Neural cell (in vitro differentiated cells): ENCODE data around the gene EIF4H. TPM values are rescaled to one million over a fixed set of nuclear protein-coding genes. Genes with fewer than 3 reads are reported as not detected.

ENCODE experiments used
- H2AFZ ChIP-seq: fragments of 200-600, 300-800 bp; sonication (generic), shearing (Covaris generic); 2 replicates; pipeline ENCODE4 v1.6.0; 2014; ENCODE audit warnings: low read depth, mild to moderate bottlenecking, antibody characterized with exemption, low read length, moderate library complexity
- H3F3A ChIP-seq: fragments of 200-600 bp; shearing (Covaris generic); 2 replicates; pipeline ENCODE4 v1.6.1; 2016; ENCODE audit warnings: mild to moderate bottlenecking, moderate library complexity, mixed read lengths, antibody characterized with exemption, low read length; ENCODE audit not compliant: insufficient read depth, poor library complexity, severe bottlenecking
- H3K27ac ChIP-seq: fragments of 200-600, 300-800 bp; sonication (generic), shearing (Covaris generic); 2 replicates; pipeline ENCODE4 v1.5.1; 2014; ENCODE audit warnings: mild to moderate bottlenecking, low read length, moderate library complexity
- H3K27me3 ChIP-seq: fragments of 300-800, 200-600 bp; sonication (generic), shearing (Covaris generic); 2 replicates; pipeline ENCODE4 v1.6.0; 2014; ENCODE audit warnings: mild to moderate bottlenecking, low read depth, low read length, moderate library complexity; ENCODE audit not compliant: insufficient read depth
- H3K36me3 ChIP-seq: fragments of 300-800, 200-600 bp; sonication (generic), shearing (Covaris generic); 2 replicates; pipeline ENCODE4 v1.5.1; 2014; ENCODE audit warnings: mild to moderate bottlenecking, antibody characterized with exemption, low read length, moderate library complexity; ENCODE audit not compliant: insufficient read depth
- H3K4me2 ChIP-seq: fragments of 300-800, 200-600 bp; sonication (generic), shearing (Covaris generic); 2 replicates; pipeline ENCODE4 v1.6.0; 2014; ENCODE audit warnings: mild to moderate bottlenecking, low read length
- H3K4me3 ChIP-seq: fragments of 300-800, 200-600 bp; sonication (generic), shearing (Covaris generic); 2 replicates; pipeline ENCODE4 v1.5.1; 2014; ENCODE audit warnings: mild to moderate bottlenecking, low read length, moderate library complexity
- H3K79me2 ChIP-seq: fragments of 200-600 bp; shearing (Covaris generic); replicated peaks from 2 replicates; pipeline ENCODE4 v1.6.0; 2014; ENCODE audit warnings: mild to moderate bottlenecking, low read length, moderate library complexity; ENCODE audit not compliant: insufficient read depth
- H3K9ac ChIP-seq: fragments of 300-800, 200-600 bp; sonication (generic), shearing (Covaris generic); 2 replicates; pipeline ENCODE4 v1.6.1; 2016; ENCODE audit warnings: mild to moderate bottlenecking, low read length, mixed read lengths
- H3K9me2 ChIP-seq: fragments of 200-600 bp; shearing (Covaris generic); 2 replicates; pipeline ENCODE4 v1.6.1; 2016; ENCODE audit warnings: mild to moderate bottlenecking, low read length, mixed read lengths; ENCODE audit not compliant: insufficient read depth
- H3K9me3 ChIP-seq: fragments of 200-600, 300-800 bp; sonication (generic), shearing (Covaris generic); 2 replicates; pipeline ENCODE4 v1.6.1; 2016; ENCODE audit warnings: mild to moderate bottlenecking, mixed run types, low read length, moderate library complexity, mixed read lengths
- H4K20me1 ChIP-seq: fragments of 200-600 bp; shearing (Covaris generic); 2 replicates; pipeline ENCODE4 v1.6.1; 2016; ENCODE audit warnings: mild to moderate bottlenecking, mixed run types; ENCODE audit not compliant: insufficient read depth
- CTCF ChIP-seq: fragments of 450-650 bp; IDR thresholded peaks from 2 replicates; pipeline ENCODE4 v1.5.1; 2014; ENCODE audit warnings: antibody characterized with exemption, mild to moderate bottlenecking, moderate library complexity; ENCODE audit not compliant: poor library complexity, severe bottlenecking
- EP300 ChIP-seq: fragments of 450-650 bp; conservative IDR thresholded peaks from 2 replicates; pipeline ENCODE4 v1.6.1; 2014; ENCODE audit warnings: antibody characterized with exemption, mild to moderate bottlenecking, moderate library complexity; ENCODE audit not compliant: poor library complexity, severe bottlenecking
- EZH2 ChIP-seq: fragments of 200-600, 300-800 bp; shearing (Covaris generic), sonication (generic); IDR thresholded peaks from 2 replicates; pipeline ENCODE4 v1.6.1; 2014; ENCODE audit warnings: antibody characterized with exemption, low read length, borderline replicate concordance, mild to moderate bottlenecking; ENCODE audit not compliant: insufficient read depth, poor library complexity, severe bottlenecking
- MXI1 ChIP-seq: fragments of 450-650 bp; conservative IDR thresholded peaks from 2 replicates; pipeline ENCODE4 v1.6.1; 2014; ENCODE audit warnings: antibody characterized with exemption, mild to moderate bottlenecking; ENCODE audit not compliant: poor library complexity, severe bottlenecking
- POLR2AphosphoS5 ChIP-seq: IDR thresholded peaks from 2 replicates; pipeline ENCODE4 v1.6.1; 2012
- RAD21 ChIP-seq: fragments of 450-650 bp; conservative IDR thresholded peaks from 2 replicates; pipeline ENCODE4 v1.6.1; 2014; ENCODE audit warnings: antibody characterized with exemption, mild to moderate bottlenecking, moderate library complexity
- REST ChIP-seq: IDR thresholded peaks from 2 replicates; pipeline ENCODE4 v1.6.1; 2012; ENCODE audit warnings: borderline replicate concordance
- SMC3 ChIP-seq: fragments of 450-650 bp; conservative IDR thresholded peaks from 2 replicates; pipeline ENCODE4 v1.6.1; 2014; ENCODE audit warnings: antibody characterized with exemption, mild to moderate bottlenecking, moderate library complexity; ENCODE audit not compliant: poor library complexity
- TAF1 ChIP-seq: IDR thresholded peaks from 2 replicates; pipeline ENCODE4 v1.6.1; 2012; ENCODE audit warnings: low read depth
- polyA plus RNA-seq: library from polyadenylated mRNA; depleted of rRNA; stranded (reverse); fragments of >200 nt; gene quantifications from 2 replicates; pipeline ENCODE4 v1.2.3, GENCODE V29; 2014

Gene EIF4H
- polyA plus RNA-seq, 1 donor from 2014 or later, result 170 TPM

GRCh38 chr7:74134117-74134620 is 40.0 kb upstream of the EIF4H start:
- Histone ChIP-seq H3K36me3 (no peaks in the 10 kb centered on the region), H3K9me3 (no peaks in the 10 kb centered on the region), H3K9me2 (no peaks in the 10 kb centered on the region), H4K20me1 (no peaks in the 10 kb centered on the region), H3F3A (no peaks in the 10 kb centered on the region), H3K27ac (no peak overlapping the region), H2AFZ (no peak overlapping the region), H3K79me2 (no peaks in the 10 kb centered on the region), H3K4me2 (no peak overlapping the region), H3K9ac (no peak overlapping the region), H3K27me3 (no peaks in the 10 kb centered on the region), H3K4me3 (no peak overlapping the region)
- TF ChIP-seq EZH2 (no peak), RAD21 (no peak), EP300 (no peak), CTCF (no peak), MXI1 (no peak), REST (no peak), SMC3 (no peak), TAF1 (no peak), POLR2AphosphoS5 (no peak)

GRCh38 chr7:74138334-74138867 is 35.8 kb upstream of the EIF4H start:
- Histone ChIP-seq H3K27me3 (no peaks in the 10 kb centered on the region), H4K20me1 (no peaks in the 10 kb centered on the region), H3K27ac (no peak overlapping the region), H3K36me3 (no peaks in the 10 kb centered on the region), H3K4me3 (no peak overlapping the region), H3K79me2 (no peaks in the 10 kb centered on the region), H3F3A (no peaks in the 10 kb centered on the region), H3K9ac (no peak overlapping the region), H3K9me2 (no peaks in the 10 kb centered on the region), H2AFZ (no peak overlapping the region), H3K9me3 (no peaks in the 10 kb centered on the region), H3K4me2 (no peak overlapping the region)
- no peak for TF ChIP-seq MXI1
- no peak for TF ChIP-seq POLR2AphosphoS5
- no peak for TF ChIP-seq TAF1
- TF ChIP-seq RAD21, result no peak
- no peak for TF ChIP-seq CTCF
- no peak for TF ChIP-seq EP300
- TF ChIP-seq SMC3, result no peak
